ENCODE results near the gene B4GALT6.

B4GALT6 gene

GRCh38 chr18:31702449-31702848 is 18.1 kb upstream of the B4GALT6 start:
- H3K4me1 Mint-ChIP-seq = peaks cover 4% of the 10 kb centered on the region
- H3K27ac Mint-ChIP-seq = no peak overlapping the region
- H3K27me3 Mint-ChIP-seq = peaks cover 6% of the 10 kb centered on the region
- no peaks in the 10 kb centered on the region for H3K36me3 Mint-ChIP-seq
- no peaks in the 10 kb centered on the region for H3K9me3 Mint-ChIP-seq
- no peak overlapping the region for H3K4me3 Mint-ChIP-seq

DNA sequence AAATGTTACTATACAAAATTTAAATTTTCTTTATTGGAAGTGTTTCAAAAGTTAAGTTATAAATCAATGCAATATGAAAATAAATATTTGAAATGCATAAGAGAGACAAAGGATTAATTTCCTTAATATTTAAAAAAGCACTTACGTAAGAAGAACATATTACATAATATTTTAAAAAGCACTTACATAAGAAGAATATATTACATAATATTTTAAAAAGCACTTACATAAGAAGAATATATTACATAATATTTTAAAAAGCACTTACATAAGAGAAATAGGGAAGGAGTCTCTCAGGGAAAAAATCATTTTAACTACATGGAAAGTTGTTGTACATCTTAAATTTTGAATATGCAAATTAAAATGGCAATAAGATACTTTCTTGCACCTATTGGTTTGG is 17.4 kb upstream of the B4GALT6 start:
- Mint-ChIP-seq H3K4me1 (peaks cover 4% of the 10 kb centered on the region), H3K9me3 (no peaks in the 10 kb centered on the region), H3K27me3 (peaks cover 5% of the 10 kb centered on the region), H3K4me3 (no peak overlapping the region), H3K27ac (no peak overlapping the region), H3K36me3 (no peaks in the 10 kb centered on the region)

GRCh38 chr18:31700990-31701389 is 16.6 kb upstream of the B4GALT6 start:
- H3K27ac Mint-ChIP-seq = no peak overlapping the region
- no peaks in the 10 kb centered on the region for H3K36me3 Mint-ChIP-seq
- H3K9me3 Mint-ChIP-seq = no peaks in the 10 kb centered on the region
- H3K4me1 Mint-ChIP-seq = peaks cover 4% of the 10 kb centered on the region
- peaks cover 2% of the 10 kb centered on the region for H3K27me3 Mint-ChIP-seq
- no peak overlapping the region for H3K4me3 Mint-ChIP-seq

- peaks cover 4% of the 10 kb centered on the region for H3K4me1 Mint-ChIP-seq
- H3K36me3 Mint-ChIP-seq = no peaks in the 10 kb centered on the region
- H3K4me3 Mint-ChIP-seq = no peak overlapping the region
- H3K9me3 Mint-ChIP-seq = no peaks in the 10 kb centered on the region
- H3K27me3 Mint-ChIP-seq = peaks cover 6% of the 10 kb centered on the region
- H3K27ac Mint-ChIP-seq = no peak overlapping the region
Observed at GRCh38 chr18:31697351-31698298, 13.2 kb upstream of the B4GALT6 start.

DNA sequence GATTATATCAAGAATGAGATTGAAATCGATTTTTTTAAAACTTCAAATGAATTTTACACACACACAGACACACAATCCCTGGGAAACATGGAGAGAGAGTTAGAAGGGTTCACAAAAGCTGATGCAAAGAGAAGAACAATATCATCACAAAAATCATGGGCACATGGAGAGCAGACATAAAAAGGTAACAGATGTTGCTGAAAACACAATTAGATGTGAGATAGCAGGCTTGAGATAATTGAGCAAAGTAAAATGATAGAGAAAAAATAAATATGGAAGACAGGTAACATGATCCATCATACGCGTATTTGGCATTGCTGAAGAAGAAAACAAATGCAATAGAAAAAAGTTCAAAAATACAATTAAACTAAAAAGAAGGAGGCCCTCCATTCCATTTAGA is 11.6 kb upstream of the B4GALT6 start:
- Mint-ChIP-seq H3K4me1 (no peaks in the 10 kb centered on the region), H3K36me3 (no peaks in the 10 kb centered on the region), H3K9me3 (no peaks in the 10 kb centered on the region), H3K27ac (no peak overlapping the region), H3K27me3 (peaks cover 9% of the 10 kb centered on the region), H3K4me3 (no peak overlapping the region)

- Mint-ChIP-seq H3K27ac (no peak overlapping the region), H3K27me3 (peaks cover 11% of the 10 kb centered on the region), H3K9me3 (no peaks in the 10 kb centered on the region), H3K4me1 (no peaks in the 10 kb centered on the region), H3K36me3 (no peaks in the 10 kb centered on the region), H3K4me3 (no peak overlapping the region)
Observed at GRCh38 chr18:31694297-31694696, 9.9 kb upstream of the B4GALT6 start.

GRCh38 chr18:31688606-31689005 is 4.2 kb upstream of the B4GALT6 start:
- H3K4me3 Mint-ChIP-seq = no peak overlapping the region
- H3K27ac Mint-ChIP-seq = no peak overlapping the region
- peaks cover 13% of the 10 kb centered on the region for H3K4me1 Mint-ChIP-seq
- H3K27me3 Mint-ChIP-seq = peaks cover 30% of the 10 kb centered on the region
- H3K9me3 Mint-ChIP-seq = no peaks in the 10 kb centered on the region
- no peaks in the 10 kb centered on the region for H3K36me3 Mint-ChIP-seq

DNA sequence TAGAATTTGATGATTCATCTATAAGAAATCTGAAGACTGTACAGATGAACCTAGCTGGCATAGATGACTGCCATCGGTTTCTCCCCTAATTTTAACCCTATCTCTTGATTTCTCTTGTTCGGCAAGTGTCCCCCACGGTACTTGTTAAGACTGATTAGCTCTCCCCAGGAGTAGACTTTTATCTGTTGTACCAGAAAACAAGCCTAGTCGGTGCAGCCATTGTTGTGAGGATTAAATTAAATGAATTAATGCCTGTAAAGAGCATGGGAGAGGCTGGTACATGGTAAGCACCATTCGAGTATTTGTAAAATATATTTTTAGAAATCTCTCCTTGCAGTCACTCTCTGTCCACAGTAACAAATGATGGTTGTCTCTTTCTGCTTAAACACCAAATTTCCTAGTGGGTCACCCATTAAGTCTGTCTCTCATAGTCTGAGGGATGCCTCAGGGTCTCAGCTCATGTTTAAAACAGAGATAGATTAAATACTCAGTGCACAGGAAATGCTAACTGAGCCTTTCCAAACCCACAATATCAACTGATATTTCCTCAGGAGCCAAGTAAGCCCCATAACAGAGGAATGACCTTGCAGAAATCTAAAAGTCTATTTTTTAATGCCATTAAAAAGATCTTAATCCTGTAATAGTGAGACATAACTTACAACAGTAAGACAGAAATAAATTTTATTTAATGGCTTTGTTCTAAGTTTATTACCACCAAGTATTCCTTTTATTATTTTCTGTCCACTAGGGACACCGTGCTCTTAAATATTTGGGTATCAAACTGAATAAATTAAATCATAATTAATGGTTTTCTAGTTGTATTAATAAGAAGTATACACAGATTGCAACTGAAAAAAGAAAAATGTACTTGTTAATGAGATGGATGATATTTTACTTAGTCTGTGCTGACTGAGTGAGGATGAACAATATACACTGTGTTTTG is 2.9 kb upstream of the B4GALT6 start:
- no peak overlapping the region for H3K27ac Mint-ChIP-seq
- peaks cover 13% of the 10 kb centered on the region for H3K4me1 Mint-ChIP-seq
- no peaks in the 10 kb centered on the region for H3K9me3 Mint-ChIP-seq
- no peaks in the 10 kb centered on the region for H3K36me3 Mint-ChIP-seq
- peaks cover 31% of the 10 kb centered on the region for H3K27me3 Mint-ChIP-seq
- no peak overlapping the region for H3K4me3 Mint-ChIP-seq

GRCh38 chr18:31686572-31686971 is 2.2 kb upstream of the B4GALT6 start:
- Mint-ChIP-seq H3K4me3 (peak overlapping the region; percentile 7), H3K27me3 (peaks cover 31% of the 10 kb centered on the region), H3K4me1 (peaks cover 13% of the 10 kb centered on the region), H3K36me3 (no peaks in the 10 kb centered on the region), H3K9me3 (no peaks in the 10 kb centered on the region), H3K27ac (no peak overlapping the region)

- Mint-ChIP-seq H3K27me3 (peaks cover 36% of the 10 kb centered on the region), H3K27ac (no peak overlapping the region), H3K4me1 (peaks cover 13% of the 10 kb centered on the region), H3K9me3 (no peaks in the 10 kb centered on the region), H3K36me3 (no peaks in the 10 kb centered on the region), H3K4me3 (peak overlapping the region; percentile 85)
Observed at GRCh38 chr18:31685097-31686082, 1.0 kb upstream of the B4GALT6 start.

GRCh38 chr18:31683968-31684278 is 458 bp downstream of the B4GALT6 start:
- peaks cover 38% of the 10 kb centered on the region for H3K27me3 Mint-ChIP-seq
- H3K27ac Mint-ChIP-seq = no peak overlapping the region
- no peaks in the 10 kb centered on the region for H3K36me3 Mint-ChIP-seq

DNA sequence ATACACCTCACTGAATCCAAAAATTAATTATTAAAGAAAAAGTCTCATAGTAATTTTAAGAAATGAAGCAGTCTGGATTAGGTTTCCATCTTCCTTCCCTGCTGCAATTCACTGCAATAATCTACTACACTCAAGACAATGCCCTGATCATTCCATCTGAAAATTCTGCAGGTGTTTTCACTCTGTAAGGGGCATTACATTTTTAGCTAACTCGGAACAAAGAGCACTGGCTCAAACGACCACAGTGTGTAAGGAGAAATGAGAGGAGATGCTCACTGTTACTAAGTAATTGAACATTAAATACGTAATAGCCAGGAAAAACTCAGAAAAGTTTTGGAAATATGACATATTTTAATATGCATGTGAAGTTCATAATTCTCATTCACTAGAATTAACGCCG is 1.3 kb downstream of the B4GALT6 start:
- Mint-ChIP-seq H3K4me3 (peak overlapping the region; percentile 94), H3K27me3 (peaks cover 42% of the 10 kb centered on the region), H3K36me3 (no peaks in the 10 kb centered on the region), H3K27ac (no peak overlapping the region), H3K9me3 (no peaks in the 10 kb centered on the region), H3K4me1 (peaks cover 13% of the 10 kb centered on the region)

More at GRCh38 chr18:31683968-31684278, 458 bp downstream of the B4GALT6 start:
- H3K4me1 Mint-ChIP-seq = peaks cover 13% of the 10 kb centered on the region
- H3K9me3 Mint-ChIP-seq = no peaks in the 10 kb centered on the region
- peak overlapping the region; percentile 94 for H3K4me3 Mint-ChIP-seq

- H3K4me3 Mint-ChIP-seq = no peak overlapping the region
- peaks cover 11% of the 10 kb centered on the region for H3K4me1 Mint-ChIP-seq
- H3K27me3 Mint-ChIP-seq = peaks cover 33% of the 10 kb centered on the region
- H3K9me3 Mint-ChIP-seq = no peaks in the 10 kb centered on the region
- no peaks in the 10 kb centered on the region for H3K36me3 Mint-ChIP-seq
- H3K27ac Mint-ChIP-seq = no peak overlapping the region
Observed at GRCh38 chr18:31680831-31681568, 3.4 kb downstream of the B4GALT6 start.

DNA sequence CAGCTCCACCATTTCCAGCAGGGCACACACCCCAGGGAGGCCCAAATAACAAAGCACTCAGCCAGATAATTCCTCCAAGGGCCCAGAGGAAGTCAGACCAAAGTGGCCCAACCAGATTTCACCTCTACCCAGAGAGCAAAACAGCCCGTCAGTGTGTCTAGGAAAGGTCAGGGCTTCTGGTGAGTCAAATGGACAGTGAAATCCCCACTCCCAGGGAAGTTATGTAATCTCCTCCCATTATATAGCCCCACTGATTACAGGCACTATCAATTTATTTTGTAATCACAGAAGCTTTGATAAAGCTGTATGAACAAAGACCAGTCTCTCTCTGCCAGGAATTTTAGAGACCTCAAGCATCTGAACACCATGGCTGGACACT is 4.0 kb downstream of the B4GALT6 start:
- Mint-ChIP-seq H3K36me3 (no peaks in the 10 kb centered on the region), H3K27ac (no peak overlapping the region), H3K4me1 (peaks cover 7% of the 10 kb centered on the region), H3K9me3 (no peaks in the 10 kb centered on the region), H3K27me3 (peaks cover 30% of the 10 kb centered on the region), H3K4me3 (no peak overlapping the region)

Data from activated naive CD4-positive, alpha-beta T cell treated with anti-CD3 and anti-CD28 coated beads, Interleukin-2, amount 50 U/mL, for 24 hours (primary cell).